NCI-H1694 (cell line): Measurements from ENCODE around the gene NDFIP1.
"Not testable (repeated sequence)": the region's sequence is repeated elsewhere in the genome, so short reads cannot be mapped to it uniquely, and the experiment has no call there.

Experiments used
- DNase-seq: peaks from one replicate; lab custom pipeline; 2025; lab: John Stamatoyannopoulos, UW

Gene NDFIP1, protein sequence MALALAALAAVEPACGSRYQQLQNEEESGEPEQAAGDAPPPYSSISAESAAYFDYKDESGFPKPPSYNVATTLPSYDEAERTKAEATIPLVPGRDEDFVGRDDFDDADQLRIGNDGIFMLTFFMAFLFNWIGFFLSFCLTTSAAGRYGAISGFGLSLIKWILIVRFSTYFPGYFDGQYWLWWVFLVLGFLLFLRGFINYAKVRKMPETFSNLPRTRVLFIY

DNA sequence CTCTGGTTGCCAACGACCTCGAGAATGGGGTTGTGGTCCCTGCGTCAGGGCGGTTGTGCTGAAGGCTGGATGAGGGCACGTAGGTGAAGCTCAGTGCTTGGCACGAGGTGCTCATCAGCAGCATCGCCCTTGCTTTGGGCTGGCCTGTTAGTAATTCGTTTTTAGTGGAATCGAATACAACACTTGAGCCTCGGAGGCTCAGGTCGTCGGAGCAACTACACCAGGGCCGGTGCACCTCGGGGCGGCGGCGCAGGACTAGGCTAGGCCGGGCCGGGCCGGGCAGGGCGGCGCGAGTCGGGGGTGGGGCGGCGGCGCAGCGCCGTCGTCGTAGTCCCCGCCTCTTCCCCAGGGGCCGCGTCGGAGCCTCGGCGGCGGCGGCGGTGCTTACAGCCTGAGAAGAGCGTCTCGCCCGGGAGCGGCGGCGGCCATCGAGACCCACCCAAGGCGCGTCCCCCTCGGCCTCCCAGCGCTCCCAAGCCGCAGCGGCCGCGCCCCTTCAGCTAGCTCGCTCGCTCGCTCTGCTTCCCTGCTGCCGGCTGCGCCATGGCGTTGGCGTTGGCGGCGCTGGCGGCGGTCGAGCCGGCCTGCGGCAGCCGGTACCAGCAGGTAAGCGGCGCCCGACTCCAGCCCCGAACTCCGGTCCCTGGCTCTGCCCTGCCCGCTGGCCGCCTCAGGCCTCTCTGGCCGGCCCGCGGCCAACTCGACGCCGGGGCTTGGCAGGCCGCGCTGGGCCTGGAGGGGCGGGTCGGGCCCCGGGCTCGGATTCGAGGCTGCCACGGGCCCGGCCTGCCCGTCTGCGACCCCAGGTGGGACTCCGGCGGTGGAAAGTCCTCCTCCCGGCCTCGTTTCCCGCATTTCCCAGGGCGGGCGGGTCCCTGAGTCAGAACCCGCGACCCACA, at the start of gene NDFIP1:
NDFIP1 (plus strand) TSS at position 348 of the 899 bp plus-strand sequence; CDS start at position 544, 196 bp downstream.
- peak; percentile 17 for DNase-seq

DNA sequence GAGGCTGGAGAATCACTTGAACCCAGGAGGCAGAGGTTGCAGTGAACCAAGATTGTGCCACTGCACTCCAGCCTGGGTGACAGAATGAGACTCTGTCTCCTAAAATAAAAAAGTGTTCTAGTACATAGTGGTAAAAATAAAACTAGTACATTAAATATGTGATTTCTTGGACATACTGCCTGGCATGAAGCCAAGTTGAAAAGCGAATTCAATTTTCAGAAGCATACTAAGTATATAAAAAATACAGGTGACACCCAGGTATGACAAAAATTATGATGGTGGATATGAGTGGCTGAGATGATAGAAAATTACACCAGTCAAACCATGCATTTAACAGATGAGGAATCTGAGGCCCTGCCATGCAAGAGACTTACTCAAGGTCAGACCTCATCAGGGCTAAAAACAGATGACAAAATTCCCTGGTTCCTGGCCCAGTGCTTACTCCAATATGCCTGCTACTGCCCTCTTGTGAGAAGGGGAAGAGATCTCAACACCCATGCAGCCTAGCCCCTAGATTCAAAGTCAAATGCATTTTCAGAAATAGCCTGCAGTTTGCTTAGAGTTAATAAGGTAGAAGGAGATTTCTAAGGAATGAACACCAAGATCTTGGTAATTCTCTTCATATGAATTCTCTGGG, 49.2 kb upstream of the NDFIP1 start:
- no peak for DNase-seq

DNA sequence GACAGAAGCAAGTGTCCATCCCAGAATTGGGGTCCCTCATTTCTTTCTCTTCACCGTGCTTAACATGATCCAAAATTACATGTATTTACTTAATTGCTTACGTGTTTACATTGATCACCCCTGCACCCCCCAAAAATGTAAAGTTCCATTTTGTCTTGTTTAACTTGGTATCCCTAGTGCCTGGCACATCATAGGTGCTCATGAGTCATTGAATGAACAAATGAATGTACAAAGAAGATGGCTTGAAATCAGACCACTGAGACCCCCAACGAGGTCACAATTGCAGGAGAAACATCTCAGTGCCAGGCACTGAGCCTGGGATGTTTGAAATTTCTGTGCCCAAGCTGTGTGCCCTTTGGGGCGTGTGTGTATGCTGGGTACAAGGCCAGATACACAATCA, 45.2 kb upstream of the NDFIP1 start:
- DNase-seq: no peak

DNA sequence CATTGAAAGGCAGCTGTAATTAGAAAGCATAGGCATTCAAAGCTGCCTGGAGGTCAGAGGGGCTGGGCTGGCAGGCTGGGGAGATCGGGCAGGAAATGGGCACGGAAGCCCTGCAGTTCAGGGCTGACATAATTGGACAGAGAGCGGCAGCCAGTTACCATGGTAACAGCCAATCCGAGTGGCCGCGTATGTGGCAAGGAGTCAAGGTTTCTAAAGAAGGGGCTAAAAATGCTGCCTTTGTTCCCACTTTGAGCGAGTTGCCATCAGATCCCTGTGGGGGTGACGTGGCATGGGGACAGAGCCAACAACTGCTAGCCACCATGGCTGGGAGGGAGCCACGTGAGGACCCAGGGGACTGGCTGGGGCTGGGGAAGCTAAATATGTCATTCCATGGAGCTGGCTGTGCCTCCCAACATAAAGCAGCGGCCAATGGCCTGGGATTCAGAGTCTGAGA, 44.7 kb upstream of the NDFIP1 start:
- peak; percentile 30 for DNase-seq

DNA sequence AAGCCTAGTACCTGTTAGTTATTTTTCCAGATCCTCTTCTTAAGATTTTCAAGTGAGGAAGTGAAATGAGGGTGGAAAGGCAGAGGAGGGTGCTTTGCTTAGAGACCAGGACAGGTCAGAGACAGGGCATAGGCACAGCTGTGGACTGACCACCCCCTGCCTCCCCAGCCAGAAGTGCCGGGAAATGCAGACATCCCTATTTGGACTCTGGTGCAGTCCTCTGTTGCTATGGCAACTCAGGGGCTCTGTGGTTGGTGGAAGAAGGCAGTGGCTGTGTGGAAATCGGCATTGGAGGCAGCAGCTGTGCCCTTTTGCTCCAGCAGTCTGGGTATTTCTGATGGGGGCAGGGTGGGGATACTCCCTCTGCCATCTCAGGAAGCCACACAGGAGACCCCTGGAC, 43.3 kb upstream of the NDFIP1 start:
- DNase-seq: peak; percentile 32

DNA sequence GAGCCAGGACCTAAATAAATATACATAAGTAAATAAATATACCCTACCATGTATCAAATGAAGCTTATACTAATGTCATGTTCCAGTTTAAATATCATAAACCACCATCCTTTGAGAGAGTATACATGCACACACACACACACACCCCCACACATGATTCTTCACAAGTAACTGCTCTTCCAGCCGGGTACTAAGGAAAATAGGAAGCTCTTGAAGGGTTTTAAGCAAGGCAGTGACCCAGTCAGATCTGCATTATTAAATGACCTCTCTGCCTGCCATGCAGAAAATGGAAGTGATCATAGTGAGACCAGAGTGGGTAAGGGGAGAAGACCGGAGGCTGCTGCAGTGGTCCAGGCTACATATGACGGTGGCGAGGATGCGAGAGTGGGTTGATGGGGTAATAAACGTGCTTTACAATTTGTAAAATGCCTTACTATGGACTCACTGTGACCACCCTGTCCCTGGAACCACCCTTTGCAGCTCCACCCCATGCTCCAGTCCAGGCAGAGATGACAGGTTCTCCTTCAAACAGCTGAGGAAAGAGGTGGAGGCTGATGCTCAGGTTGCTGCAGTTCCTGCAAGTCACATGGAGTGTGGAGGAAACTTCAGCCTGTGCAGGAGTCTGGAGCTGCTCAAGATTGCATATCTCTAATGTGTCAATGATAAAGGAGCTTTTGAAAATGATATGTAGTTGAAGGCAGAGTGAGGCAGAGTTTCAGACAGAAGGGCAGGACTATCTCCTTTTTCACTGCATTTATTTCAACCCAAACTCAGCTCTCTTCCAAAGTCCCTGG, 38.8 kb upstream of the NDFIP1 start:
- DNase-seq: no peak

DNA sequence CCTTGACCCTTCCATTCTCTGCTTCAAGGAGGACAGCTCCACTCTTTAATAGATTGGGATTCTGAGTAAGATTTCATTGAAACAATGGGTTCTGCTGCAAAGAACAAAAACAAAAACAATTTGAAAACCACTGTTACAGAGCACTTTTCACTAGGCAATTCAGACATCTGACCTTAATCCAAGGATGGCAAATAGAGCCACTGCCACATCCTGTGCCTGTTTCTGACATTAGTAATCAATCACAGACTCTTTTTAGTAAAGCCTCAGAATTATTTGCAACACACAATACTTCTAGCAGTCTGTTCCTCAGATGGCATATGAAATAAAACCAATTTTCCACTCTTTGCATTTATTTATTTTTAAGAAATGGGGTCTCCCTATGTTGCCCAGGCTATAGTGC, 37.8 kb upstream of the NDFIP1 start:
- DNase-seq: no peak

DNA sequence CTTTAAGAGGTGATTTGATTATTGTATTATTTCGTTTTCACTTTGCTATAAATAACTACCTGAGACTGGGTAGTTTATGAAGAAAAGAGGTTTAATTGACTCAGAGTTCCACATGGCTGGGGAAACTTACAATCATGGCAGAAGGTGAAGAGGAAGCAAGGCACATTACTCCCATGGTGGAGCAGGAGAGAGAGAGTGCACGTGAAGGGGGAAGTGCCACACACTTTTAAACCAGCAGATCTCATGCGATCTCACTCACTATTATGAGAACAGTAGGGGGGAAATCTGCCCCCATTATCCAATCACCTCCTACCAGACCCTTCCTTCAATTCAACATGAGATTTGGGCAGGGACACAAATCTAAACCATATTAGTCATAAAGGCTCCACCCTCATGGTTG, 36.1 kb upstream of the NDFIP1 start:
- no peak for DNase-seq

DNA sequence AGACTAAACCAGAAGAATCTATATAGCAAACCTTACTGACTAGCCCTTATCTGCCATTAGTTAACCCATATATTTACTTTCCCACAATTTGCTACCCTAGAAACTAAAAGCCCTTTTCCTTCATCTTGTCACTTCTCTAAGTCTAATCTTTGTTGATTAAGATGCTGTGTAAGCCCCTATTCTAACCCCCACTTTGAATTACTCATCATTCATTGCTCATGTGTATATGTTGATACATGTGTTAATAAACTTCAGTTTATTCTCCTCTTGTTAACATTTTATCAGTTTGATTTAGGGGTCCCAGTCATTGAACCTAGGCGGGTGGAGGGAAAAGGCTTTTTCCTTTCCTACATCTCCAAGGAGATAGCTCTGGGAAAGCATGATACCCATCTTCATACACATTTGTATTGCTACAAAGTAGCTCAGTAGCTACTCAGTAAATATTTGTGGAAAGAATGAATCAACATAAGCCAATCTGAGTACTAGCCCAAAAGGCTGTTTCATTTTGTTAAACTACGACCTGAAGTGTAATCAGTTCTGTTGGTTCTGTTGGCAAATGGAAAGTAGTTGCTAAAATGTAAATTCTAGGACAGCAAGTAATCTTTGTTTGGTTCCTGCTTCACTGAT, 35.1 kb upstream of the NDFIP1 start:
- DNase-seq: no peak

DNA sequence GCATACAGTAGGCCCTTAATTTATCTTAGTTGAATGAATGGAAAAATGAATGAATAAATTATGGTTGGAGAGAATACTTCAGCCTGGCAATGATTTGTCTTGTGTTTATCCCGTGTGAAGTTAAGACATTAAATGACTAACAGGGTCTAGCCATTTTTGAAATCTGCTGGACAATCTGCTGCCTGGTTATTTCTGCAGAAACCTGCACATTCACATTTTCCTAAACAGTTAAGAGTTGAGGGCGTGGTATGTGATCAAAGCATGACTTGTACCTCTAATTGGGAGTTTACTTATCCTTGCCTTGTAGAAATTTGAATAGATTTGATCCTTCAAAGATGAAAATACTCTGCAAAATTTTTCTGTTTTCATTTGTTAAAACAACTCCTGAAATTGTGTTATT, 34.6 kb upstream of the NDFIP1 start:
- DNase-seq: no peak

DNA sequence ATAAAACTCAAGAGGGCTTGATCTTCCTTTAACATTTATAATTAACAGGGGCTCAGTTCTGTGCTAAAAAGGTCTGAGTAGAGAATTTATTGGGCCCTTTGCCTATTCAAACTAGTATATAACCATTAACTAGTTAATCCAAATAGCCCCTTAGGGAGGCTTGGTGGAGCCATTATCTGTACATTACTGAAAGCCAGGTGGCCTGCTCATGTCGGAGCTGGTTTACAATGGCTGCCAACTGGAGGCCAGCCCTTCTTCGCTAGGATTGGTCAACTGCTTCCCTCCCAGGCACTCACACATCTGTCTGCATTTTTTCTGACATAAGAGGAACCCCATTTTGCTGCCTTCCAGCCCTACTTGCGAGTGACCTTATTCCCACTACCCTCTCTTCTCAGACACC, 30.4 kb upstream of the NDFIP1 start:
- DNase-seq: no peak

DNA sequence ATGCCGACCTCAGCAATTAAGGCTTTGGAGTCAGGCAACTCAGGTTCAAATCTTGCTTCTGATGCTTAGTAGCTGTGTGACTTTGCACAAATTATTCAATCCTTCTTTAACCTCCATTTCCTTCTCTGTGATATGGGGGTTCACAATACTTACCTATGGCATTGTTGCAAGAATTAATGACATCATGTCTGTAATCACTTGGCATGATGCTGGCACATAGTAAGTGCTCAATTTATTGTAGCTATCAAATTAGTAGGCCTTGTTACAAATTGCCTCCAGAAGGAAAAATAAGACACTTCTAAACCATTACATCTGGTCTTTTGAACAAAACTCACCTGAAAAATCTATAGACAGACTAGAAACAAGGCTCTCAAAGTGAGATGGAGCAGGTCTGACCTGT, 29.9 kb upstream of the NDFIP1 start:
- no peak for DNase-seq

DNA sequence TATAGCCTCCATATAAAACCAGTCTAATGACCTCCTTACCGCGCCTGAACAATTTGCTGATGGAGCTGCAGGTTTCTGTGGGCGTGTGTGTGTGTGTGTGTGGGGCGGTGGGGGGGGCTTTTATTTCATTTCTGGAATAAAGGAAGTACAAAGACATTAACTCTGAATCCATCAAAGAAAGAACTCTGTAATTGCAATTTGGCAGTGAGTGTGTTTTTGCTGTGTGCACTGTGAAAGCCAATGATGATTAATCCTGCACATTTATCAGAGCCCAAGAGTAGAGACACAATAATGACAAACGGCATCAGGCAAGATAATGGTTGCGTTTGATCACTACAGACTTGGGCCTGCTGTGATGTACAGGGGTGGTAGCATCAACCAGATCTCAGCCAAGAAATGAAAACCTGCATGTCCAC, 29.3 kb upstream of the NDFIP1 start:
- DNase-seq: no peak

DNA sequence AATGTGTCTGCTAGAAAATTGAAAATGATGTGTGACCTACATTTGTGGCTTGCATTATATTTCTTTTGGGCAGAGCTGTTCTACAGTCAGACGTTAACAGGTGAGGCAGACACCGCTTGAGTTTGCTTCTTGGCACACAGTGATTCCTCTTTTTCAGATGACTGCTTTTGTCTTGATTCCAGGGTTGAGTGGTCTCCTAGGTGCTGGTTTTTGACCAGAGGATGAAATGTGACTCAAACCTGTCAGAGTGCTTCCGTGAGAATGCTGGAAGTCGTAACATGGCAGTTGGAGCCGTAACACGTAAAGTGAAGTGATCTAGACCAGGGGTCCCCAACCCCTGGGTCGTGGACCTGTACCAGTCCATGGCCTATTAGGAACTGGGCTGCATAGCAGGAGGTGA, 28.3 kb upstream of the NDFIP1 start:
- no peak for DNase-seq

DNA sequence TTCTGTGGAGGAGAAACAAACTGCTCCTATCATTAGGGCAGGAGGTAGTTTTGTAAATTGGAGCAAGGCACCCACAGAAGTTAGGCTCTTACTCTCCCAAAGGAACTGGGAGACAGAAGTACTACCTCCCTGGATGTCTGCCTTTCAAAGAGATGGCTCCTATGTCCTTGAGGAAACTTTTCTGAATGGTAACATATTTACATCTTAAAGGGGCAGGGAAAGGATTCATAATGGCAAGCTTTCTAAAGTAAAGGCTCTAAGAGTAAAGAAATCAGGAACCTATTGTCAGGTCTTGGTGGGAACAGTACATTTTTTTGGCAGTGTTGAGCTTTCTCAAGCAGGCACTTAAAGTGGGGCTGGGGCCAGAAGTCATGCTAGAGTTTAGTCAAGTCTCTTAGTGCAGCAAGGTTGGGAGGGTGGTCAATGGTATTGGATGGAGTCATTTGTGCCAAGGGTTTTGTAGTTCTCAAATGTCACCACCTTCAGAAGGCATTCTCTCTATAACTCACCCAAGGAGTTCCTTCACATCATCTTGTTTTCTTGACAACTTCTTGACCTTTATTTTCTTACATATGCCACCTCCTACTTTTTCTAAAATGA, 26.3 kb upstream of the NDFIP1 start:
- no peak for DNase-seq

DNA sequence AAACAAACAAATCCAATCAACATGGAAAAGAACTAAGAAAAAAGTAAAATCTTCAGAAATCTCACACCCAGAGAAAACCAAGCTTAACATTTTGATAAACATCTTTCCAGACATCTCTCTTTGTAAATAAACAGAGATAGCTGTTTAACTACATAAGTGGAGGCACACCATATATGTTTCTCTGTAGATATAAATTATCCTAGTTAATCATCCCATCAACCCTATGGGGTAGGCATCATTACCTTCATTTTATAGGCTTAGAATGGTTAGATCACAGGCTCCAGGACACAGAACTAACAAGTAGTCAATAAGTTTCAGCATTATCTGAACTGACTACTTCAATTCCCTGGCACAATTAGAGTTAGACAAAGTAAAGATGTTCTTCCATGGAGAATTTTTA, 22.4 kb upstream of the NDFIP1 start:
- DNase-seq: no peak

DNA sequence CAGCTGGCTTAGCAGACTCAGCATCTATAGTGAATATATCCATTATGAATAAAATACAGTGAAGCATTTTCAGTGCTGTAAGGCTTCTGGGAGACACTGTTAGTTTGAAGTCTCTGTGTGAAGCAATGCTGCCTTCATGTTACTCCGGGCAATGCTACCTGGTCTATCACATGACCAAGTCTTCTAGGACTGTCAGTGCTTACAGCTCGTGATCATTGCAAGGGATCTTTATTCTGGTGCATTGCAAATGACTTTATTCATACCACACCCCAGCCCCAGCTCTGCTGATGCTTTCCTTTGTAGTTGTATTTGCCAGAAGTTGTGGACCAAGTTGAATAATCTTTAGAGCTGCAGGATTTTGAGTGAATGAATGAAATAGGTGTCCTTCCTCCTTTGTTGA, 21.9 kb upstream of the NDFIP1 start:
- no peak for DNase-seq

DNA sequence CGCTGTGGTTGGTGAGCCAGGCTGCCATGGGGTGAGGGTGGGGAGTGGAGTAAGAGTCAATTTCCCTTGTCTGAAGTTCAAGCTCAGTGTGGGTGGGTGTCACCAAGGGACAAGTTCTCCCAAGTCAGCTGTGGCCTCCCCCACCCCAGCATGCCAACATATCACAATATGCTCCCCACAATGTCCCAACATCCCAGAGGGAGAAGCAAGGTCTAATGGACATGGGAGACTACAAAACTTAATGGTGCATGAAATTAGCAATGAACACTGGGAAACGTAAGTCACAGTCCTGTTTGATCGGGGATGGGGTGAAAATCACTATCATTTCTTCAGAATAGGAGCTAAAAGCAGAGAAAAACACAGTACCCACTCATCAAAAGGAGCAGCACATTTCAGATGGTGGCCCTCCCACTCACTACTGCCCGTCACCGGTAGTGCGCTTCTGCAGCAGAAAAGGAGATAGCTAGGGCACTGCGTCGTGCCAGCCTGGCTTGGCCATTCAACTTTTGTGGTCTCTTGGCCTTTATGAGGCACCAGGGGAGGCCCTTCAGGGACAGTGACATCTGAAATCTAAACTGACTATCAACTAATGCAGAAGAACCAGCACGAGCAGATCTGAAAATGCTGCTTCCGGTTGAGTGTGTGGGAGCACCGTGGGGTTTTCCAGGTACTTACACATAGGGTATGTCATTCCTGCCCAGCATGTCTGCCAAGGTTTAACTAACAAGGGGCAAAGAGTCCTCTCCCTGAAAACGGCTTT, 20.5 kb upstream of the NDFIP1 start:
- DNase-seq: no peak

DNA sequence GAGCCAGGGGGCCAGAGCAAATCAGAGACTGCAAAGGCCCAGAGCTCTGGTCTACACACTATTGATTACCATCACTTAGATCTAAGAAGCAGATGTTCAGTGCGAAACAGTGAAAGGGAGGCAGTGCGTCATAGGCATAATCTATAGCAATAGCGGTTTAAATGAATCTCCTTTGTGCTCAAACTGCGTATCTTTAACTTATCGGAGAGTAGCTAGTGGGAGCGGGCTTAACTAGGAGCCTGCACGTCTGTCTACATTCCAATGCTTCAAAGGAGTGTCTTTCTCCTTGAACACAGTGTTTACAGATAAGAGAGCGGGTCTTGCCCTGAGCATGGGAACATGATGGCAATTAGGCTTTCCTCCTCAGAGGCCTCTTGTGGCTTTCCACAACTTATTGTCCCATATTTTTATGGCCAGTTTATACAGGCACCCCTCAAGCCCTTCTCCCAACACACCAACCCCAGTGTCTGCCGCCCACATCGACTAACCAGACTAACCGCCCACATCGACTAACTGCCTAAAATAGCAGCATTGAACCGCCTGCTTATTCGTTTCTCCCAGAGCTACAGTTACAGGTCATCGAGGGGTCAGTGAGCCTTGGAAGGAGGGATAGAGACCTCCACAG, 19.6 kb upstream of the NDFIP1 start:
- not testable (repeated sequence) for DNase-seq

DNA sequence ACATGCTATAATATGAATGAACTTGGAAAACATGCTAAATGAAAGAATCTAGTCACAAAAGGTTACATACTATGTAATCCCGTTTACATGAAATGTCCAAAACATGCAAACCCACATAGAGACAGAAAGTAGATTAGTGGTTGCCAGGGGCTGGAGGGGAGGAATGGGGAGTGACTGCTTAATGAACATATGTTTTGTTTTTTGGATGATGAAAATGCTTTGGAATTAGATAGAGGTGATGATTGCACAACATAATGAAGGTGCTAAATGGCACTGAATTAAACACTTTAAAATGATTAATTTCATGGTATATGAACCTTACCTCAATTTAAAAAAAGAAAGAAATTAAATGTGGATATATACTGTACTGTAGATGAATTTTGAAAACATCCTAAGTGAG, 17.6 kb upstream of the NDFIP1 start:
- DNase-seq: no peak
